GM19372 (cell line): ENCODE measurements around the gene HIF1A.
A peak's percentile ranks its signal among the peaks of the same experiment; 100 is the strongest.

ENCODE experiments used
- ATAC-seq: cut with Tn5 transposase; IDR thresholded peaks from one replicate; pipeline ENCODE4 v1.9.1; 2021; ENCODE audit warnings: mild to moderate bottlenecking, low read depth, moderate library complexity; ENCODE audit not compliant: unreplicated experiment

The HIF1A gene

GRCh38 chr14:61671082-61671481 lies 24.2 kb upstream of the HIF1A start:
- ATAC-seq: no peak

- ATAC-seq: no peak
Observed at GRCh38 chr14:61672796-61673195, 22.5 kb upstream of the HIF1A start.

- ATAC-seq: no peak
Observed at GRCh38 chr14:61673305-61673704, 22.0 kb upstream of the HIF1A start.

GRCh38 chr14:61675291-61675690 lies 20.0 kb upstream of the HIF1A start:
- no peak for ATAC-seq

- ATAC-seq: no peak
Observed at GRCh38 chr14:61677479-61677878, 17.8 kb upstream of the HIF1A start.

- ATAC-seq: no peak
Observed at GRCh38 chr14:61678975-61679374, 16.3 kb upstream of the HIF1A start.

GRCh38 chr14:61681413-61681812 lies 13.9 kb upstream of the HIF1A start:
- no peak for ATAC-seq

- ATAC-seq: no peak
Observed at GRCh38 chr14:61683108-61683507, 12.2 kb upstream of the HIF1A start.

- ATAC-seq: no peak
Observed at GRCh38 chr14:61690039-61690438, 5.3 kb upstream of the HIF1A start.

GRCh38 chr14:61690982-61691381 lies 4.3 kb upstream of the HIF1A start:
- ATAC-seq: no peak

- no peak for ATAC-seq
Observed at GRCh38 chr14:61691495-61691894, 3.8 kb upstream of the HIF1A start.

GRCh38 chr14:61694039-61694438 lies 1.3 kb upstream of the HIF1A start:
- no peak for ATAC-seq

GRCh38 chr14:61695695-61696527 lies 598 bp downstream of the HIF1A start:
- peak; percentile 6 for ATAC-seq

- ATAC-seq: no peak
Observed at GRCh38 chr14:61696753-61697318, 1.5 kb downstream of the HIF1A start.

- ATAC-seq: no peak
Observed at GRCh38 chr14:61698206-61698980, 3.1 kb downstream of the HIF1A start.

- ATAC-seq: no peak
Observed at GRCh38 chr14:61699027-61699426, 3.7 kb downstream of the HIF1A start.

GRCh38 chr14:61700104-61700886 lies 5.0 kb downstream of the HIF1A start:
- no peak for ATAC-seq

GRCh38 chr14:61701946-61702345 lies 6.6 kb downstream of the HIF1A start:
- ATAC-seq: no peak

- ATAC-seq: no peak
Observed at GRCh38 chr14:61703342-61704129, 8.2 kb downstream of the HIF1A start.

- ATAC-seq: no peak
Observed at GRCh38 chr14:61704554-61704953, 9.2 kb downstream of the HIF1A start.
